ENCODE results near the gene YPEL2.

- TF ChIP-seq EZH2phosphoT487 (IDR thresholded peaks at IDR 0.05; ENCODE audit: low read depth) (no peak), CTCF (IDR thresholded peaks at IDR 0.05; ENCODE audit: low read depth, low read length) (no peak)
Observed at GRCh38 chr17:59380474-59380873, 49.0 kb downstream of the YPEL2 start.

Data from OCI-LY3 (cell line).